ENCODE data around the gene SERPINA5. TPM values are rescaled to one million over a fixed set of nuclear protein-coding genes. Genes with fewer than 3 reads are reported as not detected.

The SERPINA5 gene
- total RNA-seq, 1 experiment from 2014 or later, result 0.49 TPM

DNA sequence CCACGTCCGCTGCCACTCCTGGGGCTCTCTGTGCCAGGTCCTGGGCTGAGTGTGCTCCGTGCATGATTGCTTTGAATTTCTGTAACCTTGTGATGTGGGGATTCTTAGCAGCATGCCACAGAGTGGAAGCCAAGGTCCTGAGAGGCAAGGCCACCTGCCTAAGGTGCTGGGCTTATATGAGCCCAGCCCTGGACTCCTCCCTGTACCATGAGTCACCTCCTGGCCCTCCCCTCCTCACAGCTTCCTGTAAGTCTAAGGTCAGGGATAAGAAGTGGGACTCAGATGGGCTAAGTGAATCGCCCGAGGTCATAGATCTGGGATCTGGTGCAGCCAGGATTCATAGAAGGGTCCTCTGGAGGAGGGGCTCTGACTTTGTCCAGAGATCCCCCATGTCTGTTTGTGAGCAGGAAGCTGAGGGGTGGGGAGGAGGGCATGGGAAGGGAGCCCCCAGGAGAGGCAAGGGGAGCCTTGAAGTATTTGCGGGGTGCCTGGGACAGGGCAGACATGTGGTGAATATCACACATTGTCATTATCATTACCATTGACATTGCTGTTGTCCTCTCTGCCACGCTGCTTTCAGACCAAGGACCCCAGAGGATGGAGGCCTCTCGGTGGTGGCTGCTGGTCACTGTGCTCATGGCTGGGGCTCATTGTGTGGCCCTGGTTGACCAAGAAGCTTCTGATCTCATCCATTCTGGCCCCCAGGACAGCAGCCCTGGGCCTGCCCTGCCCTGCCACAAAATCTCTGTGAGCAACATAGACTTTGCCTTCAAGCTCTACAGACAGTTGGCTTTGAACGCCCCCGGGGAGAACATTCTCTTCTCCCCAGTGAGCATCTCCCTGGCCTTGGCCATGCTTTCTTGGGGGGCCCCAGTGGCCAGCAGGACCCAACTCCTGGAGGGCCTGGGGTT lies 59.8 kb downstream of the SERPINA5 start:
- Histone ChIP-seq H3K4me3 (ENCODE audit: low read depth in 2 of 2, low read length in 2 of 2) (no peak overlapping the region), H3K27me3 (ENCODE audit: control insufficient read depth, insufficient read depth, low read length) (no peaks in the 10 kb centered on the region), H3K9me3 (ENCODE audit: control insufficient read depth, insufficient read depth, low read depth, low read length) (no peaks in the 10 kb centered on the region), H3K4me1 (ENCODE audit: control insufficient read depth, insufficient read depth, low read length) (no peaks in the 10 kb centered on the region), H3K36me3 (ENCODE audit: control insufficient read depth, insufficient read depth, low read length) (no peaks in the 10 kb centered on the region), H3K27ac (ENCODE audit: low read length) (no peak overlapping the region)
- no TSS peak for BruUV-seq (replicated peaks)
- ChIA-PET POLR2A (no interaction called here), CTCF (no interaction called here)
- in situ Hi-C loops (cut with HindIII; ENCODE audit: low pct_unique_long_range_greater_than_20kb, low sequenced_read_pairs), result no loop called here
- no peak for ATAC-seq
- intact Hi-C loops (cut with micrococcal nuclease; ENCODE audit: unreplicated experiment), result no loop called here
- TF ChIP-seq POLR2AphosphoS5 (IDR thresholded peaks at IDR 0.05; ENCODE audit: low read depth, low read length) (no peak), SIN3A (IDR thresholded peaks at IDR 0.05; ENCODE audit: borderline replicate concordance, insufficient read depth, low read depth, low read length) (no peak), TCF7L2 (IDR thresholded peaks at IDR 0.05; ENCODE audit: low read depth, low read length) (no peak)
- TF ChIP-seq, protein P1, sequence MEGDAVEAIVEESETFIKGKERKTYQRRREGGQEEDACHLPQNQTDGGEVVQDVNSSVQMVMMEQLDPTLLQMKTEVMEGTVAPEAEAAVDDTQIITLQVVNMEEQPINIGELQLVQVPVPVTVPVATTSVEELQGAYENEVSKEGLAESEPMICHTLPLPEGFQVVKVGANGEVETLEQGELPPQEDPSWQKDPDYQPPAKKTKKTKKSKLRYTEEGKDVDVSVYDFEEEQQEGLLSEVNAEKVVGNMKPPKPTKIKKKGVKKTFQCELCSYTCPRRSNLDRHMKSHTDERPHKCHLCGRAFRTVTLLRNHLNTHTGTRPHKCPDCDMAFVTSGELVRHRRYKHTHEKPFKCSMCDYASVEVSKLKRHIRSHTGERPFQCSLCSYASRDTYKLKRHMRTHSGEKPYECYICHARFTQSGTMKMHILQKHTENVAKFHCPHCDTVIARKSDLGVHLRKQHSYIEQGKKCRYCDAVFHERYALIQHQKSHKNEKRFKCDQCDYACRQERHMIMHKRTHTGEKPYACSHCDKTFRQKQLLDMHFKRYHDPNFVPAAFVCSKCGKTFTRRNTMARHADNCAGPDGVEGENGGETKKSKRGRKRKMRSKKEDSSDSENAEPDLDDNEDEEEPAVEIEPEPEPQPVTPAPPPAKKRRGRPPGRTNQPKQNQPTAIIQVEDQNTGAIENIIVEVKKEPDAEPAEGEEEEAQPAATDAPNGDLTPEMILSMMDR (IDR thresholded peaks at IDR 0.05), result no peak
- TF ChIP-seq, protein P2, sequence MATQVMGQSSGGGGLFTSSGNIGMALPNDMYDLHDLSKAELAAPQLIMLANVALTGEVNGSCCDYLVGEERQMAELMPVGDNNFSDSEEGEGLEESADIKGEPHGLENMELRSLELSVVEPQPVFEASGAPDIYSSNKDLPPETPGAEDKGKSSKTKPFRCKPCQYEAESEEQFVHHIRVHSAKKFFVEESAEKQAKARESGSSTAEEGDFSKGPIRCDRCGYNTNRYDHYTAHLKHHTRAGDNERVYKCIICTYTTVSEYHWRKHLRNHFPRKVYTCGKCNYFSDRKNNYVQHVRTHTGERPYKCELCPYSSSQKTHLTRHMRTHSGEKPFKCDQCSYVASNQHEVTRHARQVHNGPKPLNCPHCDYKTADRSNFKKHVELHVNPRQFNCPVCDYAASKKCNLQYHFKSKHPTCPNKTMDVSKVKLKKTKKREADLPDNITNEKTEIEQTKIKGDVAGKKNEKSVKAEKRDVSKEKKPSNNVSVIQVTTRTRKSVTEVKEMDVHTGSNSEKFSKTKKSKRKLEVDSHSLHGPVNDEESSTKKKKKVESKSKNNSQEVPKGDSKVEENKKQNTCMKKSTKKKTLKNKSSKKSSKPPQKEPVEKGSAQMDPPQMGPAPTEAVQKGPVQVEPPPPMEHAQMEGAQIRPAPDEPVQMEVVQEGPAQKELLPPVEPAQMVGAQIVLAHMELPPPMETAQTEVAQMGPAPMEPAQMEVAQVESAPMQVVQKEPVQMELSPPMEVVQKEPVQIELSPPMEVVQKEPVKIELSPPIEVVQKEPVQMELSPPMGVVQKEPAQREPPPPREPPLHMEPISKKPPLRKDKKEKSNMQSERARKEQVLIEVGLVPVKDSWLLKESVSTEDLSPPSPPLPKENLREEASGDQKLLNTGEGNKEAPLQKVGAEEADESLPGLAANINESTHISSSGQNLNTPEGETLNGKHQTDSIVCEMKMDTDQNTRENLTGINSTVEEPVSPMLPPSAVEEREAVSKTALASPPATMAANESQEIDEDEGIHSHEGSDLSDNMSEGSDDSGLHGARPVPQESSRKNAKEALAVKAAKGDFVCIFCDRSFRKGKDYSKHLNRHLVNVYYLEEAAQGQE (IDR thresholded peaks at IDR 0.05; ENCODE audit: insufficient read depth in 1 of 2, low read depth in 2 of 2, low read length in 1 of 2), result no peak
- no peak for DNase-seq (ENCODE audit: low read depth, low spot score)

DNA sequence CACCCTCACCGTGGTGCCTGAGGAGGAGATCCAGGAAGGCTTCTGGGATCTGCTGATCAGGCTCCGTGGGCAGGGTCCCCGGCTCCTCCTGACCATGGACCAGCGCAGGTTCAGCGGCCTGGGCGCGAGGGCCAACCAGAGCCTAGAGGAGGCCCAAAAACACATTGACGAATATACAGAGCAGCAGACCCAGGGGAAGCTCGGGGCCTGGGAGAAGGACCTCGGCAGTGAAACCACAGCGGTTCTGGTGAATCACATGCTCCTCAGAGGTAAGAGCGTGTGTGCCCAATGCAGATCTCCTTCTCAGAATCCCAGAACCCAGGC lies 60.4 kb downstream of the SERPINA5 start:
- TF ChIP-seq TCF7L2 (IDR thresholded peaks at IDR 0.05; ENCODE audit: low read depth, low read length) (no peak), SIN3A (IDR thresholded peaks at IDR 0.05; ENCODE audit: borderline replicate concordance, insufficient read depth, low read depth, low read length) (no peak), POLR2AphosphoS5 (IDR thresholded peaks at IDR 0.05; ENCODE audit: low read depth, low read length) (no peak)
- TF ChIP-seq, protein P1 (IDR thresholded peaks at IDR 0.05), result no peak
- TF ChIP-seq, protein P2 (IDR thresholded peaks at IDR 0.05; ENCODE audit: insufficient read depth in 1 of 2, low read depth in 2 of 2, low read length in 1 of 2), result no peak
- BruUV-seq (replicated peaks), result no TSS peak

More for the DNA sequence above, 60.4 kb downstream of the SERPINA5 start:
- Histone ChIP-seq H3K4me1 (ENCODE audit: control insufficient read depth, insufficient read depth, low read length) (no peaks in the 10 kb centered on the region), H3K36me3 (ENCODE audit: control insufficient read depth, insufficient read depth, low read length) (no peaks in the 10 kb centered on the region), H3K27me3 (ENCODE audit: control insufficient read depth, insufficient read depth, low read length) (no peaks in the 10 kb centered on the region), H3K9me3 (ENCODE audit: control insufficient read depth, insufficient read depth, low read depth, low read length) (no peaks in the 10 kb centered on the region), H3K27ac (ENCODE audit: low read length) (no peak overlapping the region), H3K4me3 (ENCODE audit: low read depth in 2 of 2, low read length in 2 of 2) (no peak overlapping the region)
- DNase-seq (ENCODE audit: low read depth, low spot score) (no peak), ATAC-seq (no peak)
- ChIA-PET CTCF (no interaction called here), POLR2A (no interaction called here)
- intact Hi-C loops (cut with micrococcal nuclease; ENCODE audit: unreplicated experiment), result no loop called here
- in situ Hi-C loops (cut with HindIII; ENCODE audit: low pct_unique_long_range_greater_than_20kb, low sequenced_read_pairs), result no loop called here
